Measurements from ENCODE around the gene PRKACA. TPM values are rescaled to one million over a fixed set of nuclear protein-coding genes. Genes with fewer than 3 reads are reported as not detected.

PRKACA gene
- total and polyA plus RNA-seq, 2 donors (not counting 3 experiments of a cell fraction or from before 2014, with no cell fraction given) = 44.2 to 97.5 TPM

DNA sequence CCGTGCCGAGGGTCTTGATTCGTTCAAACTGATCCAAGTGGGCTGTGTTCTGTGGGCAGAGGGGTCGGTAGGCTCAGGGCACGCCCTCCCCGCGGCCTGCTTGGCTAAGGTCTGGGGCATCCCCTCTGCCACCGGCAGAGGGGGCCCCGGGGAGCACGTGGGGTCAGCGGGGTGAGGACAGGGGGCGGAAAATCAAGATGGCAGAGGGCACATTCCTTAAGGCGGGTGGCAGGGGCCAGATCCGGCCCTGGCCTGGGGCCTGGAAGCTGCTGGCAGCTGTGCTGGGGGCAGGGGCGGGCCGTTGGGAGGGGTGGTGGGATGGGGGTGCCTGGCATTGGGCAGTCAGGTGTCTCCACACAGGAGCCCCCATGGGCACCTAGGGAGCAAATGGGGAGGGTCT lies 10.7 kb downstream of the PRKACA start:
- H4K20me1 ChIP-seq (replicated peaks; ENCODE audit: control insufficient read depth, extremely low read depth, insufficient read depth, low read length) = no peaks in the 10 kb centered on the region
- no peaks in the 10 kb centered on the region for H3K27me3 ChIP-seq (ENCODE audit: control insufficient read depth in 2 of 2, insufficient read depth in 2 of 2, low read length in 2 of 2)
- peaks cover 4% of the 10 kb centered on the region for H3K4me1 ChIP-seq (ENCODE audit: control insufficient read depth, extremely low read depth, insufficient read depth, low read length)
- no peak overlapping the region for H3K4me3 ChIP-seq (replicated peaks in 1 of 3; ENCODE audit: insufficient read depth in 1 of 3, low read depth in 1 of 3, low read length in 3 of 3)
- H3K79me2 ChIP-seq (ENCODE audit: control insufficient read depth, insufficient read depth, low read length) = no peaks in the 10 kb centered on the region
- TF ChIP-seq POLR2A (IDR thresholded peaks at IDR 0.05; ENCODE audit: low read depth, low read length) (no peak), CTCF (IDR thresholded peaks at IDR 0.05; ENCODE audit: extremely low read depth in 1 of 2, insufficient read depth in 1 of 2, low read depth in 1 of 2, low read length in 2 of 2) (no peak), POLR2AphosphoS5 (IDR thresholded peaks at IDR 0.05; ENCODE audit: insufficient read depth, low read depth, low read length) (no peak), EZH2 (IDR thresholded peaks at IDR 0.05; ENCODE audit: borderline replicate concordance, low read depth, low read length, severe bottlenecking) (no peak), GATA2 (IDR thresholded peaks at IDR 0.05; ENCODE audit: insufficient read depth, insufficient read length, low read depth, low read length) (no peak), FOS (IDR thresholded peaks at IDR 0.05; ENCODE audit: borderline replicate concordance, insufficient read depth, low read length) (no peak), MYC (IDR thresholded peaks at IDR 0.05; ENCODE audit: low read depth, low read length) (no peak), JUN (IDR thresholded peaks at IDR 0.05; ENCODE audit: borderline replicate concordance, insufficient read depth, insufficient read length, low read depth) (no peak)
- TF ChIP-seq, protein P1, sequence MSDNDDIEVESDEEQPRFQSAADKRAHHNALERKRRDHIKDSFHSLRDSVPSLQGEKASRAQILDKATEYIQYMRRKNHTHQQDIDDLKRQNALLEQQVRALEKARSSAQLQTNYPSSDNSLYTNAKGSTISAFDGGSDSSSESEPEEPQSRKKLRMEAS (IDR thresholded peaks at IDR 0.05; ENCODE audit: insufficient read depth, insufficient read length) = no peak
- no peak for DNase-seq (ENCODE audit: low read depth, low spot score)
- H3K36me3 ChIP-seq (ENCODE audit: control insufficient read depth in 2 of 2, extremely low read depth in 1 of 2, insufficient read depth in 2 of 2, low read length in 2 of 2) = peaks cover 0 to 14% of the 10 kb centered on the region in 2 experiments
- no peak overlapping the region for H3K27ac ChIP-seq (ENCODE audit: insufficient read depth, low read depth, low read length)
- H3K4me2 ChIP-seq (ENCODE audit: insufficient read depth, low read length) = no peak overlapping the region
- CTCF ChIA-PET = no interaction called here
- POLR2A ChIA-PET = no interaction called here
- H3K9ac ChIP-seq (replicated peaks; ENCODE audit: extremely low read depth, insufficient read depth, low read length) = no peak overlapping the region
- no peaks in the 10 kb centered on the region for H3K9me3 ChIP-seq (replicated peaks; ENCODE audit: control insufficient read depth, insufficient read depth, low read length)
- no TSS peak for BruUV-seq (replicated peaks)
- dilution Hi-C loops (cut with MboI; ENCODE audit: extremely low pct_ligation_motif_present, low sequenced_read_pairs) (no loop called here), intact Hi-C loops (cut with micrococcal nuclease) (no loop called here)
- H2AFZ ChIP-seq (ENCODE audit: low read depth, low read length) = no peak overlapping the region
- no peaks in the 10 kb centered on the region for H3K9me1 ChIP-seq (replicated peaks; ENCODE audit: control insufficient read depth, extremely low read depth, insufficient read depth, low read length)
- FAIRE-seq = no peak

Data from endothelial cell of umbilical vein (primary cell).